ENCODE data around the gene SWAP70.
"Not testable (repeated sequence)": the region's sequence is repeated elsewhere in the genome, so short reads cannot be mapped to it uniquely, and the experiment has no call there.

Gene SWAP70

GRCh38 chr11:9726321-9727022 is 62.6 kb downstream of the SWAP70 start:
- no peak for DNase-seq

GRCh38 chr11:9728058-9728457 is 64.2 kb downstream of the SWAP70 start:
- DNase-seq, result no peak

GRCh38 chr11:9731256-9731655 is 67.4 kb downstream of the SWAP70 start:
- no peak for DNase-seq

- DNase-seq, result no peak
Measured at GRCh38 chr11:9732453-9732852, 68.6 kb downstream of the SWAP70 start.

GRCh38 chr11:9733212-9733611 is 69.3 kb downstream of the SWAP70 start:
- DNase-seq, result no peak

- DNase-seq, result no peak
Measured at GRCh38 chr11:9735236-9735635, 71.4 kb downstream of the SWAP70 start.

- no peak for DNase-seq
Measured at GRCh38 chr11:9735919-9736318, 72.0 kb downstream of the SWAP70 start.

- no peak for DNase-seq
Measured at GRCh38 chr11:9736365-9736764, 72.5 kb downstream of the SWAP70 start.

GRCh38 chr11:9738116-9738515 is 74.2 kb downstream of the SWAP70 start:
- DNase-seq, result no peak

- DNase-seq, result no peak
Measured at GRCh38 chr11:9738707-9739106, 74.8 kb downstream of the SWAP70 start.

GRCh38 chr11:9739123-9739900 is 75.4 kb downstream of the SWAP70 start:
- DNase-seq, result no peak

GRCh38 chr11:9740202-9740883 is 76.5 kb downstream of the SWAP70 start:
- no peak for DNase-seq

GRCh38 chr11:9741260-9741659 is 77.4 kb downstream of the SWAP70 start:
- DNase-seq, result no peak

- not testable (repeated sequence) for DNase-seq
Measured at GRCh38 chr11:9743512-9743911, 79.6 kb downstream of the SWAP70 start.

GRCh38 chr11:9745411-9746211 is 81.7 kb downstream of the SWAP70 start:
- DNase-seq, result no peak

GRCh38 chr11:9747229-9747628 is 83.4 kb downstream of the SWAP70 start:
- DNase-seq, result no peak

- no peak for DNase-seq
Measured at GRCh38 chr11:9747828-9748227, 84.0 kb downstream of the SWAP70 start.

- peak; percentile 66 for DNase-seq
Measured at GRCh38 chr11:9748361-9748970, 84.6 kb downstream of the SWAP70 start.

GRCh38 chr11:9750551-9750950 is 86.7 kb downstream of the SWAP70 start:
- no peak for DNase-seq

GRCh38 chr11:9752091-9752490 is 88.2 kb downstream of the SWAP70 start:
- DNase-seq, result no peak

GRCh38 chr11:9753021-9753420 is 89.1 kb downstream of the SWAP70 start:
- DNase-seq, result no peak

GRCh38 chr11:9754010-9754471 is 90.2 kb downstream of the SWAP70 start:
- DNase-seq, result no peak

All from activated naive CD4-positive, alpha-beta T cell treated with Interleukin-2 at 50 U/mL for 16 hours (primary cell).